ENCODE measurements around the gene ABCG2.

ABCG2 gene

GRCh38 chr4:88063634-88064296 is 94.7 kb downstream of the ABCG2 start:
- no peak for TF ChIP-seq CTCF (conservative IDR thresholded peaks at IDR 0.05; ENCODE audit: low read depth, low read length)
- H3K4me3 ChIP-seq (IDR thresholded peaks at IDR 0.05; ENCODE audit: insufficient read depth, low read depth, low read length), result no peak overlapping the region

GRCh38 chr4:88062843-88063242 is 95.6 kb downstream of the ABCG2 start:
- Histone ChIP-seq H3K4me1 (ENCODE audit: low read depth, poor library complexity, severe bottlenecking) (peaks cover 8% of the 10 kb centered on the region), H3K79me2 (ENCODE audit: insufficient read depth, low read depth) (no peaks in the 10 kb centered on the region), H3K27me3 (ENCODE audit: insufficient read depth, low read depth) (no peaks in the 10 kb centered on the region), H4K20me1 (ENCODE audit: insufficient read depth) (no peaks in the 10 kb centered on the region), H2AFZ (ENCODE audit: low read depth) (no peak overlapping the region), H3K27ac (no peak overlapping the region), H3K4me2 (no peak overlapping the region), H3K4me3 (IDR thresholded peaks at IDR 0.05; ENCODE audit: insufficient read depth, low read depth, low read length) (no peak overlapping the region), H3K9ac (no peak overlapping the region), H3K36me3 (ENCODE audit: insufficient read depth) (peaks cover 4% of the 10 kb centered on the region; the same call in 1 of the 2 replicates)
- no peak for TF ChIP-seq CTCF (conservative IDR thresholded peaks at IDR 0.05; ENCODE audit: low read depth, low read length)

More at GRCh38 chr4:88063634-88064296, 94.7 kb downstream of the ABCG2 start:
- Histone ChIP-seq H3K4me1 (ENCODE audit: low read depth, poor library complexity, severe bottlenecking) (no peaks in the 10 kb centered on the region), H3K36me3 (ENCODE audit: insufficient read depth) (peaks cover 12% of the 10 kb centered on the region; the same call in 1 of the 2 replicates), H3K27me3 (ENCODE audit: insufficient read depth, low read depth) (no peaks in the 10 kb centered on the region), H4K20me1 (ENCODE audit: insufficient read depth) (no peaks in the 10 kb centered on the region), H3K79me2 (ENCODE audit: insufficient read depth, low read depth) (no peaks in the 10 kb centered on the region), H3K9ac (no peak overlapping the region), H3K27ac (no peak overlapping the region), H2AFZ (ENCODE audit: low read depth) (no peak overlapping the region), H3K4me2 (no peak overlapping the region)

- H3K9ac ChIP-seq, result no peak overlapping the region
- no peak overlapping the region for H3K4me2 ChIP-seq
- H3K27me3 ChIP-seq (ENCODE audit: insufficient read depth, low read depth), result no peaks in the 10 kb centered on the region
- no peaks in the 10 kb centered on the region for H4K20me1 ChIP-seq (ENCODE audit: insufficient read depth)
- H2AFZ ChIP-seq (ENCODE audit: low read depth), result no peak overlapping the region
- peaks cover 8% of the 10 kb centered on the region for H3K4me1 ChIP-seq (ENCODE audit: low read depth, poor library complexity, severe bottlenecking)
- no peak overlapping the region for H3K4me3 ChIP-seq (IDR thresholded peaks at IDR 0.05; ENCODE audit: insufficient read depth, low read depth, low read length)
- H3K36me3 ChIP-seq (ENCODE audit: insufficient read depth), result no peaks in the 10 kb centered on the region; the same call in 1 of the 2 replicates
- no peaks in the 10 kb centered on the region for H3K79me2 ChIP-seq (ENCODE audit: insufficient read depth, low read depth)
- no peak for TF ChIP-seq CTCF (conservative IDR thresholded peaks at IDR 0.05; ENCODE audit: low read depth, low read length)
- H3K27ac ChIP-seq, result no peak overlapping the region
Measured at GRCh38 chr4:88062311-88062710, 96.1 kb downstream of the ABCG2 start.

- Histone ChIP-seq H3K27me3 (ENCODE audit: insufficient read depth, low read depth) (no peaks in the 10 kb centered on the region), H4K20me1 (ENCODE audit: insufficient read depth) (no peaks in the 10 kb centered on the region), H3K27ac (no peak overlapping the region), H3K36me3 (ENCODE audit: insufficient read depth) (no peaks in the 10 kb centered on the region; the same call in 1 of the 2 replicates), H3K4me1 (ENCODE audit: low read depth, poor library complexity, severe bottlenecking) (peaks cover 8% of the 10 kb centered on the region), H3K9ac (no peak overlapping the region), H3K4me3 (IDR thresholded peaks at IDR 0.05; ENCODE audit: insufficient read depth, low read depth, low read length) (no peak overlapping the region), H3K4me2 (no peak overlapping the region), H2AFZ (ENCODE audit: low read depth) (no peak overlapping the region), H3K79me2 (ENCODE audit: insufficient read depth, low read depth) (no peaks in the 10 kb centered on the region)
- TF ChIP-seq CTCF (conservative IDR thresholded peaks at IDR 0.05; ENCODE audit: low read depth, low read length), result no peak
Measured at GRCh38 chr4:88060431-88060830, 98.0 kb downstream of the ABCG2 start.
